ENCODE measurements around the gene C16orf86. TPM values are rescaled to one million over a fixed set of nuclear protein-coding genes. Genes with fewer than 3 reads are reported as not detected.

C16orf86 gene
- total RNA-seq, 1 experiment from 2014 or later, result 4.9 TPM

- TF ChIP-seq JAZF1 (CRISPR knock-in tag; IDR thresholded peaks at IDR 0.05) (no peak), MYBL2 (CRISPR knock-in tag; IDR thresholded peaks at IDR 0.05) (no peak), PRRX2 (CRISPR knock-in tag; IDR thresholded peaks at IDR 0.05) (no peak), NR2C2 (CRISPR knock-in tag; IDR thresholded peaks at IDR 0.05) (no peak), MAX (CRISPR knock-in tag; IDR thresholded peaks at IDR 0.05) (no peak)
Measured at GRCh38 chr16:67707790-67708189, 41.2 kb downstream of the C16orf86 start (continued).

GRCh38 chr16:67708368-67708771 is 41.8 kb downstream of the C16orf86 start:
- no peak for DNase-seq (ENCODE audit: low spot score)
- no peak for ATAC-seq
- H3K27me3 Mint-ChIP-seq (ENCODE audit: low read depth), result no peaks in the 10 kb centered on the region
- no peaks in the 10 kb centered on the region for H3K9me3 Mint-ChIP-seq
- peak overlapping the region; percentile 60 for H3K27ac Mint-ChIP-seq
- H3K4me3 Mint-ChIP-seq, result no peak overlapping the region
- CTCF ChIA-PET, result interaction anchor here (1.5 to 2.3 kb wide), 3 partner anchors 36 to 108 kb away, joined by 3 to 8 read pairs (median 7); no protein-coding TSS in a partner anchor
- H3K36me3 Mint-ChIP-seq, result peaks cover 4% of the 10 kb centered on the region; the same call in 1 of the 2 replicates
- POLR2A ChIA-PET, result interaction anchor here (0.6 kb wide), 1 partner anchor 29 kb away, joined by 3 read pairs; no protein-coding TSS in a partner anchor
- TF ChIP-seq FOXJ3 (CRISPR knock-in tag; IDR thresholded peaks at IDR 0.05; ENCODE audit: borderline replicate concordance) (no peak), NR3C1 (CRISPR knock-in tag; conservative IDR thresholded peaks at IDR 0.05; ENCODE audit: low read depth) (no peak), FOXK1 (CRISPR knock-in tag; IDR thresholded peaks at IDR 0.05) (no peak)
- H3K4me1 Mint-ChIP-seq, result peaks cover 21% of the 10 kb centered on the region

GRCh38 chr16:67709050-67709449 is 42.4 kb downstream of the C16orf86 start:
- Mint-ChIP-seq H3K27me3 (ENCODE audit: low read depth) (no peaks in the 10 kb centered on the region), H3K4me3 (no peak overlapping the region), H3K36me3 (peaks cover 5% of the 10 kb centered on the region; the same call in 1 of the 2 replicates), H3K9me3 (no peaks in the 10 kb centered on the region), H3K4me1 (peaks cover 28% of the 10 kb centered on the region), H3K27ac (no peak overlapping the region; the same call in 1 of the 2 replicates)
- ATAC-seq, result no peak
- DNase-seq (ENCODE audit: low spot score), result no peak
- POLR2A ChIA-PET, result no interaction called here
- CTCF ChIA-PET, result interaction anchor here (1.5 to 2.3 kb wide), 3 partner anchors 37 to 107 kb away, joined by 3 to 8 read pairs (median 7); no protein-coding TSS in a partner anchor
- TF ChIP-seq ZBTB21 (CRISPR knock-in tag; IDR thresholded peaks at IDR 0.05; ENCODE audit: borderline replicate concordance) (no peak), ATF1 (CRISPR knock-in tag; IDR thresholded peaks at IDR 0.05) (no peak), ZNF317 (CRISPR knock-in tag; IDR thresholded peaks at IDR 0.05; ENCODE audit: borderline replicate concordance, low read depth) (no peak), E2F4 (CRISPR knock-in tag; IDR thresholded peaks at IDR 0.05; ENCODE audit: borderline replicate concordance, low read depth) (no peak), ESRRA (CRISPR knock-in tag; IDR thresholded peaks at IDR 0.05; ENCODE audit: borderline replicate concordance) (no peak), NR1H2 (CRISPR knock-in tag; IDR thresholded peaks at IDR 0.05) (no peak), ATF3 (CRISPR knock-in tag; conservative IDR thresholded peaks at IDR 0.05) (no peak), GRHL2 (CRISPR knock-in tag; IDR thresholded peaks at IDR 0.05; ENCODE audit: insufficient replicate concordance, severe bottlenecking) (no peak), ARID4B (CRISPR knock-in tag; IDR thresholded peaks at IDR 0.05; ENCODE audit: borderline replicate concordance) (no peak), PRDM15 (CRISPR knock-in tag; IDR thresholded peaks at IDR 0.05) (no peak), ZNF232 (CRISPR knock-in tag; IDR thresholded peaks at IDR 0.05) (no peak), NFATC4 (CRISPR knock-in tag; IDR thresholded peaks at IDR 0.05) (no peak), CDX4 (CRISPR knock-in tag; IDR thresholded peaks at IDR 0.05; ENCODE audit: borderline replicate concordance) (no peak), MAX (CRISPR knock-in tag; IDR thresholded peaks at IDR 0.05) (no peak)

Data from WTC11 (cell line).